Measurements from ENCODE around the gene MISP3. TPM values are rescaled to one million over a fixed set of nuclear protein-coding genes. Genes with fewer than 3 reads are reported as not detected.

Gene MISP3
- total and polyA plus RNA-seq, 2 experiments from 2014 or later, result 1.9 to 2.4 TPM

- peak overlapping the region; percentile 93 for H3K4me2 ChIP-seq
- no peak for TF ChIP-seq CREB1 (CRISPR knock-in tag; IDR thresholded peaks at IDR 0.05; ENCODE audit: low read depth)
- TF ChIP-seq ZNF331 (CRISPR knock-in tag; IDR thresholded peaks at IDR 0.05; ENCODE audit: low read depth), result no peak
- TF ChIP-seq EZH2 (IDR thresholded peaks at IDR 0.05; ENCODE audit: low read depth, unreplicated experiment), result peak; percentile 47
- TF ChIP-seq CTCF (conservative IDR thresholded peaks at IDR 0.05; ENCODE audit: low read depth in 2 of 2), result peak in 1 of 2 experiments; percentile 44; a peak in 1 of 4 replicates
- H3K4me1 ChIP-seq (ENCODE audit: insufficient read depth), result peaks cover 4% of the 10 kb centered on the region; the same call in 1 of the 2 replicates
- peak; percentile 24 for ATAC-seq
- no peaks in the 10 kb centered on the region for H3K79me2 ChIP-seq (replicated peaks; ENCODE audit: insufficient read depth)
- Mint-ChIP-seq H3K27me3 (ENCODE audit: insufficient read depth, low read depth, poor library complexity) (peaks cover 52% of the 10 kb centered on the region), H3K9me3 (no peaks in the 10 kb centered on the region; the same call in 2 of the 3 replicates), H3K36me3 (ENCODE audit: low read depth) (no peaks in the 10 kb centered on the region), H3K4me1 (peaks cover 12% of the 10 kb centered on the region), H3K4me3 (peak overlapping the region; percentile 83), H3K27ac (no peak overlapping the region)
- H4K20me1 ChIP-seq (replicated peaks; ENCODE audit: insufficient read depth), result no peaks in the 10 kb centered on the region
- no peaks in the 10 kb centered on the region for H3K36me3 ChIP-seq (ENCODE audit: insufficient read depth)
- no peaks in the 10 kb centered on the region for H3K9me2 ChIP-seq (ENCODE audit: insufficient read depth)
- H3K4me3 ChIP-seq, result peak overlapping the region; percentile 72
- no peak overlapping the region for H3K27ac ChIP-seq (ENCODE audit: low read depth)
- H3F3A ChIP-seq (replicated peaks; ENCODE audit: low read depth), result peaks cover 15% of the 10 kb centered on the region; the same call in 1 of the 2 replicates
- H3K27me3 ChIP-seq (ENCODE audit: insufficient read depth), result peaks cover 70% of the 10 kb centered on the region
- peak overlapping the region; percentile 100 for H2AFZ ChIP-seq
- DNase-seq (ENCODE audit: low spot score), result peak; percentile 74
Measured at GRCh38 chr19:14073261-14073924, 807 bp downstream of the MISP3 start.

GRCh38 chr19:14073925-14074838 lies 1.6 kb downstream of the MISP3 start:
- peaks cover 15% of the 10 kb centered on the region; the same call in 1 of the 2 replicates for H3F3A ChIP-seq (replicated peaks; ENCODE audit: low read depth)
- peaks cover 70% of the 10 kb centered on the region for H3K27me3 ChIP-seq (ENCODE audit: insufficient read depth)
- TF ChIP-seq STAT1 (IDR thresholded peaks at IDR 0.05; ENCODE audit: unreplicated experiment), result no peak
- peak; percentile 67 for TF ChIP-seq EZH2 (IDR thresholded peaks at IDR 0.05; ENCODE audit: low read depth, unreplicated experiment)
- H3K4me1 ChIP-seq (ENCODE audit: insufficient read depth), result peaks cover 4% of the 10 kb centered on the region; the same call in 1 of the 2 replicates
- Mint-ChIP-seq H3K4me1 (peaks cover 12% of the 10 kb centered on the region), H3K27me3 (ENCODE audit: insufficient read depth, low read depth, poor library complexity) (peaks cover 53% of the 10 kb centered on the region), H3K4me3 (peak overlapping the region; percentile 83), H3K27ac (no peak overlapping the region), H3K9me3 (no peaks in the 10 kb centered on the region; the same call in 2 of the 3 replicates), H3K36me3 (ENCODE audit: low read depth) (no peaks in the 10 kb centered on the region)
- peak overlapping the region; percentile 92 for H2AFZ ChIP-seq
- peak overlapping the region; percentile 90 for H3K4me2 ChIP-seq
- no peaks in the 10 kb centered on the region for H3K79me2 ChIP-seq (replicated peaks; ENCODE audit: insufficient read depth)
- ATAC-seq, result no peak; the same call in 2 of the 3 replicates
- no peaks in the 10 kb centered on the region for H3K36me3 ChIP-seq (ENCODE audit: insufficient read depth)
- H3K9me2 ChIP-seq (ENCODE audit: insufficient read depth), result no peaks in the 10 kb centered on the region
- H3K27ac ChIP-seq (ENCODE audit: low read depth), result no peak overlapping the region
- no peak for DNase-seq (ENCODE audit: low spot score)
- no peaks in the 10 kb centered on the region for H4K20me1 ChIP-seq (replicated peaks; ENCODE audit: insufficient read depth)
- H3K4me3 ChIP-seq, result peak overlapping the region; percentile 72

Measured in GM23338 (cell line).